ENCODE results near the gene CLEC16A.

Gene CLEC16A

GRCh38 chr16:11049396-11050059 is 105.2 kb downstream of the CLEC16A start:
- DNase-seq: no peak

DNA sequence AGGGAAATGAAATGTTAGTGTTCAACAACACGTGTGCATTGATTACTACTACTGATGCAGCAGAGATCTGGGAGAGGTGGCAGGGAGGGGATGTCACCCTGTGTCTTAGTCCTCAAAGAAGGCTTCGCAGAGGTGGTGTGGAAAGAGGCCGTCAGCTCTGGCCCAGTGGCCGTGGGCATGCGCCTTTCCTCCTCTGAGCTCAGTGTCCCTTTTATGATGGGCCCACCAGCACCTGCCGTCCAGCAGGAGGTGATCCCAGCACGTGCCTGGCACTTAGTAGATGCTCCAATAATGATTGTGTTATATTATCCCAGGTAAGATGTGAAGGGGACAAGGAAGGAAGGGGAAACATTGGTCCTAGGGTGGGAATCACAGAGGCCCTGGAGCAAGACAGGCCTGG is 106.2 kb downstream of the CLEC16A start:
- no peak for DNase-seq

GRCh38 chr16:11050944-11051343 is 106.6 kb downstream of the CLEC16A start:
- no peak for DNase-seq

- no peak for DNase-seq
Observed at GRCh38 chr16:11051430-11051829, 107.1 kb downstream of the CLEC16A start.

GRCh38 chr16:11051879-11052808 is 107.8 kb downstream of the CLEC16A start:
- no peak for DNase-seq

DNA sequence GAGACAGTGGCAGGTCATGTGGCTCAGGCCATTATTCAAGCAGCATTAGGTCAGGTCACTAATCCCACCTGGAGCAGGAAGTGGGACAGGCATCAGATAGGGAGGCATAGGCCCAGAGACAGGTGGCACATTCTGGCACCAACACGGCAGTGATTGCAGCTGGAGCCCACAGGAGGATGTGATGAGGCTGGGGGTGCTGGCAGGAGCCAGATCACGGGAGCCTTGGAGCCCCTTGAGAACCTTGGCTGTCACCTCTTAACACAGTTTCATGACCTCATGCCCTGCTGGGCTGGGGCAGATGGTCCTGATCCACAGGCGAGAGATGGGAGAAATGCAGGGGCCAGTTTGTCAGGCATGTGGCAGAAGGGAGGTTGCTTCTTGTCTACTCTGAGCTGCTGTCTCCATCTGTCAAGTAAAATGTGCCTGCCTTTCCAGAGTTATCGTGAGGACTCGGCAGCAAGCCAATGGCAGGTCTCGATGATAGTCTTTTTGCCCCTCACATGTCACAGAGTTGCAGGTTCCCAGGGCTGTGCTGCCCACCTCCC is 109.6 kb downstream of the CLEC16A start:
- DNase-seq: no peak

DNA sequence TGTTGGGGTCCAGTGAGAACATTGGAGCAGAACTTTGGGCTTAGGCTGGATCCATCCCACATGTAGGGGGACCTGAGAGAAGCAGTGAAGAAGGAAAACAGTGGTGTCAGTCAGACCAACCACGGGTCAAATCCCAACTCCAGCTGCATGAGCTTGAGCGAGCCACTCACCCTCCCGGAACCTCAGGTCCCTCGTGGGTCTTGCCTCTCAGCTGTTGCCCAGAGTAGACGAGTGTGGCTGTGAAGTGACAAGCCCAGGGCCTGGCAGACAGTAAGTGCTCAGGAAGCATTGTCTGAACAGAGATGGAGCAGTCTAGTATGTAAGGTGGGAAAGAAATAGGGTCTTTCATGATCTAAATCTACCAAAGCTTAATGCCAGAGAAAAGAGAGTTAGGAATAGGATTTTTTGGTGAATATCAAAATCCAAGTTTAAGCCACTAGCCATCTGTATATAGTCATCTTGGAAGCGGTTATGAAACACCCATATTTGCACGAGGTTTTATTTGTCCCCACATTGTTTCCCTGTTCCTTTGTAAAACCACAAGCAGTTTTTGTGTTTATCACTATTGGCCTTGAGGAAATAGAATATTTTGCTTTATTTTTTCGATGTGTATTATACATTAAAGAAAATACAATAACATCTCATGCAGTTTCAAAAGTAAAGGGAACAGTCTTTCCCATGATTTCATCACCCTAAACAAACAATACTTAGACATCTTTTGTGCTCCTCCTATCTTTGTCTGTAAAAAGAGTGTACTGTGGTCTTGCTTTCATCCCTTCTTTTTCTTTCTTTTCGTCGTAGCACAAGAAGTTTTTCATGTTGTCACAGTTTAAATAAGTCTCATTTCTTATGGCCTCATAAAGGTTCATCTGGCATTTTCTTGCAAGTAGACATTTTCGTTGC is 112.0 kb downstream of the CLEC16A start:
- DNase-seq: no peak

DNA sequence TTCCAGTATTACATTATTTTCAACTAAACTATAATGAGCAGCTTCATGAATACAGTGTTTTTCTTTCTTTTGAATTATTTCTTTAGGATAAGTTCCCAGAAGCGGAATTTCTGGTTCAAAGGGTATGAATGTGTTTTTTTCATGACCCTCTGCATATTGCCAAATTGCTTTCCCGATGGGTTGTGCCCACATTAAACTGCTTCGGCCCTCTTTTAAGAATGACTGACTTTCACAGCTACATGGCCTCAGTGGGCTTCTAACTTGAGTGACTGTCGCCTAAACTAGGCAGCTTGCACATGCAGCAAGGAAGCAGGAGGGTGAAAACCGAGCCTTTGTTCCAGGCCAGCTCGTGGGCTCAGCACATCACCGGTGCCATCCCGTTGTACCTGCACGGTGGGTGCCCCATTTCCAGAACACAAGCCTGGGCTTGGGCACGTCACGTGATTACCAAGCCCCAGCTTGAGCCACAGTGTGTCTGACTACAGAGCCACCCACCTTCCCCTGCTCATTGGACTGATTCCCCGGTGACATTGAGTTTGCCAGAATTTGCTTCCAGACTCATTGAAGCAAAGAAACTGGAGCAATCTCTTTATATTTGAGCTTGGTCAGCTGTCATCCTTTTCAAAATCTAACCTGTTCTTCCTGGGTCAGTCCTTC is 112.8 kb downstream of the CLEC16A start:
- DNase-seq: no peak

GRCh38 chr16:11057711-11058345 is 113.5 kb downstream of the CLEC16A start:
- DNase-seq: no peak

DNA sequence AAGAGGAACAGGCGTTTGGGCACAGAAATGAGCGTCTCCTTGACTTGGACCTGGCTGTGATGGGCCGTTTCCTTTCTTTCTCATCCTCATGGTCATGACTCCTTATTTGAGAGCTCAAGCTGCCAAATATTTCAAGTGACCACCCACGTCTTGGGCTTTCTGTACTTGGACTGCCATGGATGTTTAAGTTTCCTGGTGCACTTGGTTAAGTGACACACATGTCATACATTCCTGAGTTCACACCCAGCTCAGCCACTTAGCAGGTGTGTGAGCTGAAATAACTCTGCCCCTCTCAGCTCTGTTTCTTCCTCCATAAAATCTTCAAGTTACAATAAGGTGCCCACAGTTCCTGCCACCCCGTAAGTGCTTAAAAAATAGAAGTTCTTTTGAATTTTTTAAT is 114.5 kb downstream of the CLEC16A start:
- no peak for DNase-seq

- DNase-seq: no peak
Observed at GRCh38 chr16:11059588-11059987, 115.2 kb downstream of the CLEC16A start.

DNA sequence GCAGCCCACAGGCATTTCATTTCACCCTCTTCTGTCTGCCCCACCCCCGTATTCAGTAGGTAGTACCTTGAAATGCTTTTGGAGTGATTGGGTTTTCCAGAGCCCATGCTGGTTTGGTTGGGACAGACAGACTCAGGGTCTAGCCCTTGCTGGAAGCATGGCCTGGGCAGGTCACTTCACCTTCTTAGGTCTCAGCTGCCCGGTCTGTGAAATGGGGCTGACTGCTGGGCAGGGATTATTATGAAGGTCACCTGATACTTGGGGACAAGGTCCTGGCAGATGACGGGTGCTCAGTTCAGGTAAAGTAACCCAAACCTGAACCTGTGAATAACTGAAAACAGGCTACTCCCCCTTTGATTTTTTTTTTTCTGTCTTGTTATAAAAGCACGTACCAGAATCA is 116.0 kb downstream of the CLEC16A start:
- no peak for DNase-seq

GRCh38 chr16:11060842-11061241 is 116.5 kb downstream of the CLEC16A start:
- DNase-seq: no peak

- no peak for DNase-seq
Observed at GRCh38 chr16:11061629-11062270, 117.4 kb downstream of the CLEC16A start.

DNA sequence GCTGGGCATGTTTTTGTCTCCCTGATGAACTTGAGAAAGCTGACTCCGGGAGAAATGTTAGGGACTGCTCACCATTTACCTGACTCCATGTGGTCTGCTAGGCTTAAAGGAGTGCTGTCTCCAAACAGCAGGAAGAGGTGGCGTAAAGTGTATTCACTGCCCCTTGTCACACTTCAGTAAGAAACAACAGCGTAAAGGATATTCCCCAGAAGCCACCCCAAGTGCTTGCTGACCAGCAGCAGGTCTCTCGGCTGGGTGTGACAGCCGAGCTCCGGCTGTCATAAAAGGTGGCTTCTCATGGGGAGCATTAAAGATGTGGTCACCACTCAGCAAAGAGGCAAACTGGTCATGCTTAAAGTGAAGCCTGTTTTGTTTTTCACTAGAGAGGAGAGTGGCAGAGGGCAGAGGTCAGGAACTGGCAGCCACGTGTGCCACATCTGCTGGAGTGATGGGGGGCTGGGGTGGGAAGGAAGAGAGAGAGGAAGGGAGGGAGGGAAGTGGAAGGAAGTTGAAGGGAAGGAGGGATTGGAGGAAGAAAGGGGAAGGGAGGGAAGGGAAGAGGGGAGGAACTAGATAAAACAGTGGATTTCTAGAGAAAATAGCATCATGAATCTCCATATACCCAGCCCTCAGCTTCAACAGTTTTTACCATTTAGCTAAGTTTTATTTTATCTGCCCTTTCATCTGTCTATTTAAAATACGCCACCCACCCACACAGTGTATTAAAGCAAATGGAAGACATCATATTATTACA is 119.3 kb downstream of the CLEC16A start:
- no peak for DNase-seq

GRCh38 chr16:11064202-11064540 is 119.8 kb downstream of the CLEC16A start:
- no peak for DNase-seq

DNA sequence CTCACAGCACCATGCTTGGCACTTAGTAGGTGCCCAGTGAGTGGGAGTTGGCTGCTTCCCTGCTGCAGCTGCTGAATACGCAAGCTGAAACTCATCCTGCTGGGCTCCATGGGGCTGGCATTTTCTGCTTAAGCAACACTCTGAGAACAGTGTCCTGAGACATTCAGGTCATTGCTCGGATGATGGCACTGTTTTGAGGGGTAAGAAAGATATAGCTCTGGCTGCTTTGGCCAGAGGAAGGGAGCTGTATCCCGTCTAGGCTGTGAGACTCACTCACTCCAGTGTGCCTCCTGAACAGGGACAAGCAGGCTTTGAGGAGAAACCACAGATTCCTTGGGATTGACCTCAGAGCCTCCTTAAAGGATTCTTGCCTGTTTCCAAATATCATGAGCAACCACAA is 120.5 kb downstream of the CLEC16A start:
- DNase-seq: no peak

DNA sequence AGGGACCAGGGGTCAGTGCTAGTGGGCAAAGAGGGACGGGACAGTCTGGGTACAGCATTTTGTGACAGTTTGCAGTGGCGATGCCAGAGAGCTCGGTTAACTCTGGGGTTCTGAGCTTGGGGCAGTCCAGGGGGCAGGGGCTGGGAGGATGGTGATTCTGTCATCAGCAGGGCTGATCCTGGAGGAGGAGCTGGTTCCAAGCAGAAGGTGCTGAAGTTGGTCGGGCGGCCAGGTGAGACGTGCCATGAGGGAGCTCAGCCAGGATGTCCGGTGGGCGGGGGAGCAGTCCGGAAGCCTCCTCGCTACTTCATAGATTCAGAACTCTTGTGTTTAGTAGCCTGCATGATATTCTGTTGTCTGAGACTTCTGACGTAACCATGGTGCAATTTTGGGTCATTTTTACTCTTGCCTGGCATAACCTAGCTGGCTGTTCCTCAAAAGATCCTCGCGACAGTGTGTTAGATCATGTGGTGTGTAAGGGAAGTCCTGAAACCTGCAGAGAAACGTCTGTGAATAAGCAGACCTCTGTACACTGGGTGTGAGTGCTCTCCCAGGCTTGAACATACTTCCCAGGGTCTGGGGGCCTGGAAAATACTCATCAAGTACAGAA is 122.0 kb downstream of the CLEC16A start:
- DNase-seq: no peak

- no peak for DNase-seq
Observed at GRCh38 chr16:11067266-11067665, 122.9 kb downstream of the CLEC16A start.

GRCh38 chr16:11067697-11068141 is 123.4 kb downstream of the CLEC16A start:
- no peak for DNase-seq
